SK-N-SH (cell line): ENCODE data around the gene PCDHGA1. TPM values are rescaled to one million over a fixed set of nuclear protein-coding genes. Genes with fewer than 3 reads are reported as not detected.
A peak's percentile ranks its signal among the peaks of the same experiment; 100 is the strongest.

Source experiments
- CTCF ChIA-PET: fragments of 300-600, 350-600 bp; formaldehyde crosslinking; extraction: SDS; loops from one replicate; lab custom pipeline; 2021; lab: Yijun Ruan, JAX
- POLR2A ChIA-PET: fragments of 350-600 bp; sonication (Branson Sonifier 250); formaldehyde crosslinking; extraction: SDS; loops from one replicate; lab custom pipeline; 2020; ENCODE audit warnings: antibody characterized with exemption, inconsistent platforms; lab: Yijun Ruan, JAX
- DNase-seq: peaks from one replicate; pipeline ENCODE4 v3.0.0; 2012
- H2AFZ ChIP-seq: fragments of 200-600 bp; sonication (generic); 2 replicates; pipeline ENCODE4 v1.8.1; 2016; ENCODE audit warnings: antibody characterized with exemption, mild to moderate bottlenecking, low read depth
- H3F3A ChIP-seq: fragments of 200-600 bp; sonication (generic); replicated peaks from 2 replicates; pipeline ENCODE3; 2016; ENCODE audit warnings: antibody characterized with exemption, mild to moderate bottlenecking; ENCODE audit not compliant: insufficient read depth
- H3K27ac ChIP-seq, 2 experiments: fragments of 200-500 bp in 1 of 2; fragments of 200-600 bp in 1 of 2; sonication (Bioruptor generic) in 1 of 2; sonication (generic), shearing (Covaris generic) in 1 of 2; 2 replicates each; pipeline versions ENCODE4 v1.5.1 to v1.6.1; 2014 to 2016; ENCODE audit warnings: low read depth in 2 of 2, inconsistent platforms in 1 of 2, low read length in 1 of 2, mild to moderate bottlenecking in 1 of 2, mixed read lengths in 1 of 2
- H3K27me3 ChIP-seq: fragments of 200-600 bp; sonication (generic), shearing (Covaris generic); 2 replicates; pipeline ENCODE4 v1.6.1; 2016; ENCODE audit warnings: mixed run types; ENCODE audit not compliant: insufficient read depth
- H3K36me3 ChIP-seq, 2 experiments: fragments of 200-500 bp in 1 of 2; fragments of 200-600 bp in 1 of 2; sonication (Bioruptor generic) in 1 of 2; sonication (generic) in 1 of 2; replicated peaks in 1 of 2; 2 replicates each; pipeline versions ENCODE3 to v1.5.1; 2014 to 2016; ENCODE audit warnings: low read length in 1 of 2, mild to moderate bottlenecking in 1 of 2; ENCODE audit not compliant: insufficient read depth in 2 of 2, control insufficient read depth in 1 of 2
- H3K4me1 ChIP-seq, 2 experiments: fragments of 200-500 bp in 1 of 2; fragments of 200-600 bp in 1 of 2; sonication (Bioruptor generic) in 1 of 2; sonication (generic), shearing (Covaris generic) in 1 of 2; 2 replicates each; pipeline versions ENCODE4 v1.5.1 to v1.6.1; 2014 to 2016; ENCODE audit warnings: low read depth in 1 of 2, low read length in 1 of 2, mixed run types in 1 of 2; ENCODE audit not compliant: insufficient read depth in 2 of 2, control insufficient read depth in 1 of 2
- H3K4me2 ChIP-seq: fragments of 200-600 bp; sonication (generic), shearing (Covaris generic); 2 replicates; pipeline ENCODE4 v1.6.1; 2017; ENCODE audit warnings: mixed run types
- H3K4me3 ChIP-seq, 2 experiments: fragments of 200-500 bp in 1 of 2; fragments of 200-600 bp in 1 of 2; sonication (Bioruptor generic) in 1 of 2; sonication (generic), shearing (Covaris generic) in 1 of 2; 2 replicates each; pipeline versions ENCODE4 v1.5.1 to v1.8.1; 2014 to 2016; ENCODE audit warnings: low read depth in 2 of 2, inconsistent platforms in 1 of 2, low read length in 1 of 2, mild to moderate bottlenecking in 1 of 2, mixed read lengths in 1 of 2, moderate library complexity in 1 of 2
- H3K79me2 ChIP-seq: fragments of 200-600 bp; sonication (generic); 2 replicates; pipeline ENCODE4 v1.8.1; 2017; ENCODE audit warnings: mild to moderate bottlenecking; ENCODE audit not compliant: insufficient read depth
- H3K9ac ChIP-seq: fragments of 200-600 bp; sonication (generic); 2 replicates; pipeline ENCODE4 v1.6.1; 2017; ENCODE audit warnings: mixed run types
- H3K9me2 ChIP-seq: fragments of 200-600 bp; sonication (generic); 2 replicates; pipeline ENCODE4 v1.6.1; 2017; ENCODE audit warnings: mixed run types
- H3K9me3 ChIP-seq: fragments of 200-600 bp; sonication (generic); 2 replicates; pipeline ENCODE4 v1.6.1; 2017; ENCODE audit warnings: mixed run types, mild to moderate bottlenecking, moderate library complexity
- H4K20me1 ChIP-seq: fragments of 200-600 bp; sonication (generic); 2 replicates; pipeline ENCODE4 v1.6.1; 2017; ENCODE audit warnings: mild to moderate bottlenecking, mixed run types; ENCODE audit not compliant: insufficient read depth
- ELF1 ChIP-seq: IDR thresholded peaks from 2 replicates; pipeline ENCODE4 v1.4.0; 2012
- EZH2phosphoT487 ChIP-seq: fragments of 200-600 bp; sonication (generic); IDR thresholded peaks from 2 replicates; pipeline ENCODE4 v1.6.1; 2017; ENCODE audit warnings: low read depth, mixed run types, mild to moderate bottlenecking, antibody characterized with exemption, moderate library complexity, borderline replicate concordance
- FOSL2 ChIP-seq: IDR thresholded peaks from 2 replicates; pipeline ENCODE4 v1.4.0; 2012; ENCODE audit warnings: low read depth, mild to moderate bottlenecking, moderate library complexity, borderline replicate concordance
- FOXJ3 ChIP-seq: sonication (generic); formaldehyde crosslinking; IDR thresholded peaks from 2 replicates; pipeline ENCODE4 v1.5.1; 2020; ENCODE audit warnings: mild to moderate bottlenecking, missing genetic modification reagents
- FOXM1 ChIP-seq: IDR thresholded peaks from 2 replicates; pipeline ENCODE4 v1.4.0; 2012; ENCODE audit warnings: low read depth, mild to moderate bottlenecking
- GATA2 ChIP-seq: sonication (generic); formaldehyde crosslinking; IDR thresholded peaks from 2 replicates; pipeline ENCODE4 v1.5.0; 2020; ENCODE audit warnings: mild to moderate bottlenecking, missing genetic modification reagents
- JUND ChIP-seq: IDR thresholded peaks from 2 replicates; pipeline ENCODE4 v1.4.0; 2012
- MEF2A ChIP-seq: IDR thresholded peaks from 2 replicates; pipeline ENCODE4 v1.4.0; 2012; ENCODE audit warnings: low read depth, borderline replicate concordance
- MXI1 ChIP-seq: IDR thresholded peaks from 2 replicates; pipeline ENCODE4 v1.6.1; 2012; ENCODE audit warnings: mild to moderate bottlenecking, low read depth, low read length, improper control_type of control experiment
- POLR2AphosphoS5 ChIP-seq: IDR thresholded peaks from 2 replicates; pipeline ENCODE4 v1.6.1; 2012; ENCODE audit warnings: low read depth, low read length
- RCOR1 ChIP-seq: fragments of 150-350 bp; IDR thresholded peaks from 2 replicates; pipeline ENCODE4 v1.6.1; 2017; ENCODE audit warnings: antibody characterized with exemption, low read length
- RFX5 ChIP-seq: IDR thresholded peaks from 2 replicates; pipeline ENCODE4 v1.6.1; 2012; ENCODE audit warnings: mild to moderate bottlenecking, improper control_type of control experiment, low read length
- SIN3A ChIP-seq: IDR thresholded peaks from 2 replicates; pipeline ENCODE4 v1.6.1; 2012; ENCODE audit warnings: low read depth, mild to moderate bottlenecking, low read length, moderate library complexity, borderline replicate concordance
- SMC3 ChIP-seq: IDR thresholded peaks from 2 replicates; pipeline ENCODE4 v1.6.1; 2012; ENCODE audit warnings: low read depth, low read length, improper control_type of control experiment
- TCF12 ChIP-seq: IDR thresholded peaks from 2 replicates; pipeline ENCODE4 v1.4.0; 2012
- YY1 ChIP-seq: IDR thresholded peaks from 2 replicates; pipeline ENCODE4 v1.4.0; 2012; ENCODE audit warnings: low read depth, mild to moderate bottlenecking
- WGBS: methylation state at CpG from one replicate; pipeline ENCODE4 v1.1.6; 2017; ENCODE audit warnings: low lambda C conversion rate; 5-methylcytosine and 5-hydroxymethylcytosine counted together
- polyA plus RNA-seq, 3 experiments: library from polyadenylated mRNA; depleted of rRNA; stranded (reverse); fragments of >200 nt; gene quantifications; 2 replicates each; pipeline ENCODE4 v1.2.3, GENCODE V29; 2012
- TF ChIP-seq, protein P1 (sequence below): IDR thresholded peaks from 2 replicates; pipeline ENCODE4 v1.4.0; 2012; ENCODE audit warnings: low read depth, borderline replicate concordance
- TF ChIP-seq, protein P2 (sequence below): IDR thresholded peaks from 2 replicates; pipeline ENCODE4; 2012
- TF ChIP-seq, protein P3 (sequence below): IDR thresholded peaks from 2 replicates; pipeline ENCODE4 v1.4.0; 2012; ENCODE audit warnings: low read depth, borderline replicate concordance
- TF ChIP-seq, protein P4 (sequence below): IDR thresholded peaks from 2 replicates; pipeline ENCODE4 v1.4.0; 2012; ENCODE audit warnings: low read depth

Gene PCDHGA1
- polyA plus RNA-seq, 1 of the 3 experiments (the other 2 are of a cell fraction) = 1.2 TPM

DNA sequence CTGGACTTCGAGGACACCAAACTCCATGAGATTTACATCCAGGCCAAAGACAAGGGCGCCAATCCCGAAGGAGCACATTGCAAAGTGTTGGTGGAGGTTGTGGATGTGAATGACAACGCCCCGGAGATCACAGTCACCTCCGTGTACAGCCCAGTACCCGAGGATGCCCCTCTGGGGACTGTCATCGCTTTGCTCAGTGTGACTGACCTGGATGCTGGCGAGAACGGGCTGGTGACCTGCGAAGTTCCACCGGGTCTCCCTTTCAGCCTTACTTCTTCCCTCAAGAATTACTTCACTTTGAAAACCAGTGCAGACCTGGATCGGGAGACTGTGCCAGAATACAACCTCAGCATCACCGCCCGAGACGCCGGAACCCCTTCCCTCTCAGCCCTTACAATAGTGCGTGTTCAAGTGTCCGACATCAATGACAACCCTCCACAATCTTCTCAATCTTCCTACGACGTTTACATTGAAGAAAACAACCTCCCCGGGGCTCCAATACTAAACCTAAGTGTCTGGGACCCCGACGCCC, 146.8 kb downstream of the PCDHGA1 start:
- Histone ChIP-seq H3K4me2 (peak overlapping the region; percentile 97), H2AFZ (no peak overlapping the region), H3K4me1 (peaks cover 6 to 34% of the 10 kb centered on the region in 2 experiments; a peak in 3 of 4 replicates), H3K9me2 (no peaks in the 10 kb centered on the region), H3F3A (peaks cover 25% of the 10 kb centered on the region), H3K27ac (peak overlapping the region; percentile 92 to 94; a peak in 3 of 4 replicates), H3K27me3 (no peaks in the 10 kb centered on the region), H3K9ac (peak overlapping the region; percentile 83), H3K36me3 (peaks cover 0 to 36% of the 10 kb centered on the region in 2 experiments), H3K79me2 (peaks cover 57% of the 10 kb centered on the region), H4K20me1 (peaks cover 47% of the 10 kb centered on the region), H3K9me3 (no peaks in the 10 kb centered on the region), H3K4me3 (peak overlapping the region; percentile 82 to 85)
- 29% methylated on average over 15 of the region's 24 CpGs for WGBS
- CTCF ChIA-PET = interaction anchor here (1.0 to 8.6 kb wide), 12 partner anchors 8 to 158 kb away, joined by 3 to 117 read pairs (median 16); partner anchors contain the start of genes PCDHGA4, PCDHGC4 and TAF7
- POLR2A ChIA-PET = interaction anchor here (1.4 to 1.9 kb wide), 5 partner anchors 8 to 80 kb away, joined by 6 to 14 read pairs (median 12); partner anchors contain the start of gene PCDHGC4
- no peak for TF ChIP-seq FOSL2
- TF ChIP-seq ELF1 = no peak
- no peak for TF ChIP-seq TCF12
- TF ChIP-seq RCOR1 = no peak
- no peak for TF ChIP-seq GATA2 (CRISPR knock-in tag)
- TF ChIP-seq MXI1 = no peak
- TF ChIP-seq RFX5 = no peak
- TF ChIP-seq, protein P1, sequence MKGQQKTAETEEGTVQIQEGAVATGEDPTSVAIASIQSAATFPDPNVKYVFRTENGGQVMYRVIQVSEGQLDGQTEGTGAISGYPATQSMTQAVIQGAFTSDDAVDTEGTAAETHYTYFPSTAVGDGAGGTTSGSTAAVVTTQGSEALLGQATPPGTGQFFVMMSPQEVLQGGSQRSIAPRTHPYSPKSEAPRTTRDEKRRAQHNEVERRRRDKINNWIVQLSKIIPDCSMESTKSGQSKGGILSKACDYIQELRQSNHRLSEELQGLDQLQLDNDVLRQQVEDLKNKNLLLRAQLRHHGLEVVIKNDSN = no peak
- TF ChIP-seq, protein P2, sequence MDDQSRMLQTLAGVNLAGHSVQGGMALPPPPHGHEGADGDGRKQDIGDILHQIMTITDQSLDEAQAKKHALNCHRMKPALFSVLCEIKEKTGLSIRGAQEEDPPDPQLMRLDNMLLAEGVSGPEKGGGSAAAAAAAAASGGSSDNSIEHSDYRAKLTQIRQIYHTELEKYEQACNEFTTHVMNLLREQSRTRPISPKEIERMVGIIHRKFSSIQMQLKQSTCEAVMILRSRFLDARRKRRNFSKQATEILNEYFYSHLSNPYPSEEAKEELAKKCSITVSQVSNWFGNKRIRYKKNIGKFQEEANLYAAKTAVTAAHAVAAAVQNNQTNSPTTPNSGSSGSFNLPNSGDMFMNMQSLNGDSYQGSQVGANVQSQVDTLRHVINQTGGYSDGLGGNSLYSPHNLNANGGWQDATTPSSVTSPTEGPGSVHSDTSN = no peak
- TF ChIP-seq JUND = no peak
- peak; percentile 7 for DNase-seq

DNA sequence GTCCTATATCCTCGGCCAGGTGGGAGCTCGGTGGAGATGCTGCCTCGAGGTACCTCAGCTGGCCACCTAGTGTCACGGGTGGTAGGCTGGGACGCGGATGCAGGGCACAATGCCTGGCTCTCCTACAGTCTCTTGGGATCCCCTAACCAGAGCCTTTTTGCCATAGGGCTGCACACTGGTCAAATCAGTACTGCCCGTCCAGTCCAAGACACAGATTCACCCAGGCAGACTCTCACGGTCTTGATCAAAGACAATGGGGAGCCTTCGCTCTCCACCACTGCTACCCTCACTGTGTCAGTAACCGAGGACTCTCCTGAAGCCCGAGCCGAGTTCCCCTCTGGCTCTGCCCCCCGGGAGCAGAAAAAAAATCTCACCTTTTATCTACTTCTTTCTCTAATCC, 147.5 kb downstream of the PCDHGA1 start:
- ChIA-PET CTCF (interaction anchor here (0.8 to 8.6 kb wide), 11 partner anchors 9 to 437 kb away, joined by 3 to 117 read pairs (median 4); partner anchors contain the start of genes PCDHGA4 and TAF7), POLR2A (no interaction called here)
- Histone ChIP-seq H3K36me3 (peaks cover 0 to 42% of the 10 kb centered on the region in 2 experiments), H2AFZ (no peak overlapping the region), H3K4me1 (peaks cover 8 to 36% of the 10 kb centered on the region in 2 experiments; a peak in 3 of 4 replicates), H3K4me3 (peak overlapping the region; percentile 82 to 85), H3K27me3 (no peaks in the 10 kb centered on the region), H3K9me3 (no peaks in the 10 kb centered on the region), H3K9ac (peak overlapping the region; percentile 83; the same call in 1 of the 2 replicates), H3K4me2 (peak overlapping the region; percentile 97), H3K79me2 (peaks cover 64% of the 10 kb centered on the region), H3F3A (peaks cover 25% of the 10 kb centered on the region), H3K9me2 (no peaks in the 10 kb centered on the region), H4K20me1 (peaks cover 54% of the 10 kb centered on the region), H3K27ac (peak overlapping the region in 1 of 2 experiments; percentile 92; a peak in 1 of 4 replicates)
- DNase-seq = peak; percentile 52
- WGBS = 29% methylated on average over 7 of the region's 13 CpGs
- TF ChIP-seq JUND (no peak), RCOR1 (no peak), FOXM1 (no peak), SIN3A (no peak), POLR2AphosphoS5 (no peak), YY1 (no peak), RFX5 (no peak), SMC3 (no peak), MXI1 (no peak), FOXJ3 (CRISPR knock-in tag) (no peak), EZH2phosphoT487 (no peak), GATA2 (CRISPR knock-in tag) (no peak), ELF1 (no peak), MEF2A (no peak)
- TF ChIP-seq, protein P3, sequence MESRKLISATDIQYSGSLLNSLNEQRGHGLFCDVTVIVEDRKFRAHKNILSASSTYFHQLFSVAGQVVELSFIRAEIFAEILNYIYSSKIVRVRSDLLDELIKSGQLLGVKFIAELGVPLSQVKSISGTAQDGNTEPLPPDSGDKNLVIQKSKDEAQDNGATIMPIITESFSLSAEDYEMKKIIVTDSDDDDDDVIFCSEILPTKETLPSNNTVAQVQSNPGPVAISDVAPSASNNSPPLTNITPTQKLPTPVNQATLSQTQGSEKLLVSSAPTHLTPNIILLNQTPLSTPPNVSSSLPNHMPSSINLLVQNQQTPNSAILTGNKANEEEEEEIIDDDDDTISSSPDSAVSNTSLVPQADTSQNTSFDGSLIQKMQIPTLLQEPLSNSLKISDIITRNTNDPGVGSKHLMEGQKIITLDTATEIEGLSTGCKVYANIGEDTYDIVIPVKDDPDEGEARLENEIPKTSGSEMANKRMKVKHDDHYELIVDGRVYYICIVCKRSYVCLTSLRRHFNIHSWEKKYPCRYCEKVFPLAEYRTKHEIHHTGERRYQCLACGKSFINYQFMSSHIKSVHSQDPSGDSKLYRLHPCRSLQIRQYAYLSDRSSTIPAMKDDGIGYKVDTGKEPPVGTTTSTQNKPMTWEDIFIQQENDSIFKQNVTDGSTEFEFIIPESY = no peak
- TF ChIP-seq, protein P4, sequence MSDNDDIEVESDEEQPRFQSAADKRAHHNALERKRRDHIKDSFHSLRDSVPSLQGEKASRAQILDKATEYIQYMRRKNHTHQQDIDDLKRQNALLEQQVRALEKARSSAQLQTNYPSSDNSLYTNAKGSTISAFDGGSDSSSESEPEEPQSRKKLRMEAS = no peak
